Gastrocnemius medialis (tissue), 4 donors: ENCODE measurements around the gene AKTIP. TPM values are rescaled to one million over a fixed set of nuclear protein-coding genes. Genes with fewer than 3 reads are reported as not detected.
"Not testable (repeated sequence)": the region's sequence is repeated elsewhere in the genome, so short reads cannot be mapped to it uniquely, and the experiment has no call there.

Experiments used
- ATAC-seq, 2 donors: fragments of 150-250 bp; one replicate each; pipeline ENCODE4 v1.9.1; 2016
- DNase-seq, 2 donors: peaks; one replicate each; pipeline ENCODE4 v3.0.0-alpha.2; 2019
- H3K27ac ChIP-seq, 4 donors: fragments of 200-600 bp; sonication (generic); 1 replicate in 1 of 4; 2 replicates in 3 of 4; pipeline ENCODE4 v1.5.1; 2016 to 2018; ENCODE audit warnings: mild to moderate bottlenecking in 2 of 4, moderate library complexity in 1 of 4
- H3K27me3 ChIP-seq, 3 donors: fragments of 200-600 bp; sonication (generic) in 2 of 3; 1 replicate in 1 of 3; 2 replicates in 2 of 3; pipeline versions ENCODE4 v1.5.1 to v1.6.0; 2016 to 2019; ENCODE audit warnings: mild to moderate bottlenecking in 1 of 3, moderate library complexity in 1 of 3
- H3K36me3 ChIP-seq, 2 donors: fragments of 200-600 bp; sonication (generic) in 1 of 2; one replicate each; pipeline ENCODE4 v1.5.1; 2017 to 2018
- H3K4me1 ChIP-seq, 2 donors: fragments of 200-600 bp; sonication (generic) in 1 of 2; one replicate each; pipeline ENCODE4 v1.5.1; 2016 to 2017; ENCODE audit warnings: mild to moderate bottlenecking in 2 of 2
- H3K4me3 ChIP-seq, 4 donors: fragments of 200-600 bp; sonication (generic) in 3 of 4; 1 replicate in 1 of 4; 2 replicates in 3 of 4; pipeline ENCODE4 v1.5.1; 2016 to 2019; ENCODE audit warnings: mild to moderate bottlenecking in 2 of 4
- H3K9me3 ChIP-seq, 3 donors: fragments of 200-600 bp; sonication (generic) in 2 of 3; 1 replicate in 1 of 3; 2 replicates in 2 of 3; pipeline ENCODE4 v1.5.1; 2016 to 2019
- POLR2A ChIP-seq, 2 donors: fragments of 450-650 bp; IDR thresholded peaks; one replicate each; pipeline ENCODE4 v1.6.1; 2017; ENCODE audit warnings: antibody characterized with exemption in 2 of 2, mild to moderate bottlenecking in 2 of 2, moderate library complexity in 2 of 2
- in situ Hi-C, 4 donors: fragments of 200-750 bp; cut with MboI; loops; one replicate each; pipeline versions ENCODE4 v1.15.0 to v1.8.0; 2017; ENCODE audit warnings: low sequenced_read_pairs in 4 of 4
- intact Hi-C: fragments of 100-400 bp; cut with DNase I; formaldehyde crosslinking; loops from one replicate; pipeline ENCODE4 v1.15.1; 2023; ENCODE audit warnings: low total_unique reads
- total RNA-seq, 4 donors: library from RNA; depleted of rRNA; stranded (reverse); fragments of >200 nt; gene quantifications; one replicate each; pipeline versions ENCODE4 v1.1.0 to v1.2.3, GENCODE V29; 2016
- TF ChIP-seq, protein P1 (sequence below), 5 experiments: fragments of 450-650 bp in 3 of 5; fragments of 200-600 bp in 2 of 5; sonication (generic) in 2 of 5; IDR thresholded peaks in 4 of 5; conservative IDR thresholded peaks in 1 of 5; 1 replicate in 4 of 5; 2 replicates in 1 of 5; pipeline ENCODE4 v1.5.1; 2016 to 2019; ENCODE audit warnings: antibody characterized with exemption in 5 of 5, mild to moderate bottlenecking in 3 of 5, moderate library complexity in 3 of 5

Gene AKTIP
- total RNA-seq, 4 donors from 2014 or later: 86.2 to 102 (median 94.1) TPM

DNA sequence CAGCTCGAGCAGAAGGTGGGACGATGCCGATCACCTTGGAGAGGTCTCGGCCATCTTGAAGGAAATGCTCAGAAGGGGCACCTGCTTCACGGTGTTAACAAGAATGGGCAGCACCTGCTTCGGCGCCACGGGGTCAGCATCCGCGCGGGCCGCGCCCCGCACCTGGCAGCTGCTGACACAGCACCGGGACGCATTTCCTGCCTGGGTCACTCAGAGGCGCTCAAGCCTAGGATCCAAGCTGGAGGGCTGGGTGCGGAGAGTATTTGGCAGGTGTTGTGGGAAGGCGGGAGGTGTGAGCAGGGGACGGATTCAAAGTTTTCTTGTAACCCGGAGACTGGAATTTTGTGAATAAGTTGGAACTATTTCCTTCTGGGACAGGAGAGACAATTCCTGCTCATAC is 39.3 kb upstream of the AKTIP start:
- intact Hi-C loops: no loop called here
- Histone ChIP-seq H3K9me3 (no peaks in the 10 kb centered on the region), H3K4me1 (no peaks in the 10 kb centered on the region), H3K27me3 (peaks cover 0 to 8% (median 0%) of the 10 kb centered on the region in 3 donors), H3K27ac (no peak overlapping the region), H3K36me3 (no peaks in the 10 kb centered on the region), H3K4me3 (no peak overlapping the region)
- DNase-seq (no peak), ATAC-seq (no peak)
- TF ChIP-seq, protein P1, sequence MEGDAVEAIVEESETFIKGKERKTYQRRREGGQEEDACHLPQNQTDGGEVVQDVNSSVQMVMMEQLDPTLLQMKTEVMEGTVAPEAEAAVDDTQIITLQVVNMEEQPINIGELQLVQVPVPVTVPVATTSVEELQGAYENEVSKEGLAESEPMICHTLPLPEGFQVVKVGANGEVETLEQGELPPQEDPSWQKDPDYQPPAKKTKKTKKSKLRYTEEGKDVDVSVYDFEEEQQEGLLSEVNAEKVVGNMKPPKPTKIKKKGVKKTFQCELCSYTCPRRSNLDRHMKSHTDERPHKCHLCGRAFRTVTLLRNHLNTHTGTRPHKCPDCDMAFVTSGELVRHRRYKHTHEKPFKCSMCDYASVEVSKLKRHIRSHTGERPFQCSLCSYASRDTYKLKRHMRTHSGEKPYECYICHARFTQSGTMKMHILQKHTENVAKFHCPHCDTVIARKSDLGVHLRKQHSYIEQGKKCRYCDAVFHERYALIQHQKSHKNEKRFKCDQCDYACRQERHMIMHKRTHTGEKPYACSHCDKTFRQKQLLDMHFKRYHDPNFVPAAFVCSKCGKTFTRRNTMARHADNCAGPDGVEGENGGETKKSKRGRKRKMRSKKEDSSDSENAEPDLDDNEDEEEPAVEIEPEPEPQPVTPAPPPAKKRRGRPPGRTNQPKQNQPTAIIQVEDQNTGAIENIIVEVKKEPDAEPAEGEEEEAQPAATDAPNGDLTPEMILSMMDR (IDR thresholded peaks at IDR 0.05 in 4 of 5, conservative IDR thresholded peaks at IDR 0.05 in 1 of 5): no peak
- no peak for TF ChIP-seq POLR2A (IDR thresholded peaks at IDR 0.05)
- in situ Hi-C loops: no loop called here

DNA sequence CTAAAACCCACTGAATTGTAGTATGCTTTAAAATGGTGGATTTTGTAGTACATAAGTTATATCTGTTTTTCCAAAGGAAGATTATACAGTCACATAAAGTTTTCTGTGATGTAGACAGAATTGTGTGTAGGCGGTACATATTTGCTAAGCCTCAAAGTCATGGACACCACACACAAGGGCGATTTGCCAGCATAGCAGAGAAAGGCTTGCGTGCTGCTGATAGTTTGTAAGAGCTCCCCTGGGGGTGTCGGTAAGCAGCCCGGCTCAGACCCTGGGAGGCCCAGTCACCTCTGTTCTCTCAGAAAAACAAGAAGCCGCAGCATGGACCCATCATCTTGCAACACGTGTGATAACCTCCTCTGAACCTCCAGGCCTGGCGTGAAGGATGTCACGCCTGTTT is 38.3 kb upstream of the AKTIP start:
- no peaks in the 10 kb centered on the region for H3K9me3 ChIP-seq
- peaks cover 0 to 8% (median 0%) of the 10 kb centered on the region in 3 donors for H3K27me3 ChIP-seq
- H3K36me3 ChIP-seq: no peaks in the 10 kb centered on the region
- H3K27ac ChIP-seq: no peak overlapping the region
- intact Hi-C loops (no loop called here), in situ Hi-C loops (no loop called here)
- no peak for ATAC-seq
- H3K4me1 ChIP-seq: no peaks in the 10 kb centered on the region
- TF ChIP-seq, protein P1 (IDR thresholded peaks at IDR 0.05 in 4 of 5, conservative IDR thresholded peaks at IDR 0.05 in 1 of 5): no peak
- TF ChIP-seq POLR2A (IDR thresholded peaks at IDR 0.05): no peak
- no peak for DNase-seq
- H3K4me3 ChIP-seq: no peak overlapping the region

DNA sequence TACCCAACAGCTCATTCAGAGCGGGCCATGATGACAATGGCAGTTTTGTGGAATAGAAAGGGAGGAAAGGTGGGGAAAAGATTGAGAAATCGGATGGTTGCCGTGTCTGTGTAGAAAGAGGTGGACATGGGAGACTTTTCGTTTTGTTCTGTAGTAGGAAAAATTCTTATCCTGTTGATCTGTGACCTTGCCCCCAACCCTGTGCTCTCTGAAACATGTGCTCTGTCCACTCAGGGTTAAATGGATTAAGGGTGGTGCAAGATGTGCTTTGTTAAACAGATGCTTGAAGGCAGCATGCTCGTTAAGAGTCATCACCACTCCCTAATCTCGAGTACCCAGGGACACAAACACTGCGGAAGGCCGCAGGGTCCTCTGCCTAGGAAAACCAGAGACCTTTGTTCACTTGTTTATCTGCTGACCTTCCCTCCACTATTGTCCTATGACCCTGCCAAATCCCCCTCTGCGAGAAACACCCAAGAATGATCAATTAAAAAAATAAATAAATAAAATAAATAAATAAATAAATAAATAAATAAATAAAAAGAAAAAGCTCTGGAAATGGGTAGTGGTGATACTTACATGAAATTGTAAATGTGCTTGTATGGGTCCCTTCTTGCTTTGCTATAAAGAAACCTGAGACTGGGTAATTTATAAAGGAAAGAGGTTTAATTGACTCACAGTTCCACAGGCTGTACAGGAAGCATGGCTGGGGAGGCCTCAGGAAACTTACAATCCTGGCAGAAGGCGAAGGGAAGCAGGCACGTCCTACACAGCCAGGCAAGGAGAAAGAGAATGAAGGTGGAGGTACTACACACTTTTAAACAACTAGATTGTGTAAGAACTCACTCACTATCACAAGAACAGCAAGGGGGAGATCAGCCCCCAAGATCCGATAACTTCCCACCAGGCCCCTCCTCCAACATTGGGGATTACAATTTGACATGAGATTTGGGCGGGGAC is 37.0 kb upstream of the AKTIP start:
- H3K27ac ChIP-seq, DNase-seq, intact Hi-C loops: not testable (repeated sequence)

DNA sequence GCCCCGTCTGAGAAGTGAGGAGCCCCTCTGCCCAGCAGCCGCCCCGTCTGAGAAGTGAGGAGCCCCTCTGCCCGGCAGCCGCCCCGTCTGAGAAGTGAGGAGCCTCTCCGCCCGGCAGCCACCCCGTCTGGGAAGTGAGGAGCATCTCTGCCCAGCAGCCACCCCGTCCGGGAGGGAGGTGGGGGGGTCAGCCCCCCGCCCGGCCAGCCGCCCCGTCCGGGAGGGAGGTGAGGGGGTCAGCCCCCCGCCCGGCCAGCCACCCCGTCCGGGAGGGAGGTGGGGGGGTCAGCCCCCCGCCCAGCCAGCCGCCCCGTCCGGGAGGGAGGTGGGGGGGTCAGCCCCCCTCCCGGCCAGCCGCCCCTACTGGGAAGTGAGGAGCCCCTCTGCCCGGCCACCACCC is 36.3 kb upstream of the AKTIP start:
- DNase-seq, H3K27me3 ChIP-seq, H3K4me3 ChIP-seq, H3K27ac ChIP-seq, ATAC-seq, H3K36me3 ChIP-seq, H3K4me1 ChIP-seq, in situ Hi-C loops, intact Hi-C loops, H3K9me3 ChIP-seq: not testable (repeated sequence)

More for the DNA sequence above, 37.0 kb upstream of the AKTIP start:
- H3K27me3 ChIP-seq, H3K9me3 ChIP-seq, H3K4me3 ChIP-seq, in situ Hi-C loops, H3K36me3 ChIP-seq, H3K4me1 ChIP-seq, ATAC-seq: not testable (repeated sequence)

DNA sequence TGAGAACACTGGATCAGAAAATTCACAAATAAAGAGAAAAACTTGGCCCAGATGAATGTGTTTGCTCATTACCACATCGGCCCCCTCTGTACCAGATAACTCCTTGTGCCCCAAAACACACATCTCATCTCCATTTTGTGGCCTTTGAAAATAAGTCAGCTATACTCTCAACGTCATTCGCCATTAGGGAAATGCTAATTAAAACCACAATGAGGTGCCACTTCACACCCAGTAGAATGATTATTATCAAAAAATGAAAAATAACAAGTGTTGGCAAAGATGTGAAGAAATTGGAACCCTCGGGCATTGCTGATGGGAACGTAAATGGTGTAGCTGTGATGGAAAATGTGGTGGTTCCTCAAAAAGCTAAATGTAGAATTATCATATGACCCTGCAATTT is 34.6 kb upstream of the AKTIP start:
- intact Hi-C loops (no loop called here), in situ Hi-C loops (no loop called here)
- H3K4me3 ChIP-seq: no peak overlapping the region
- TF ChIP-seq POLR2A (IDR thresholded peaks at IDR 0.05): no peak
- TF ChIP-seq, protein P1 (IDR thresholded peaks at IDR 0.05 in 4 of 5, conservative IDR thresholded peaks at IDR 0.05 in 1 of 5): no peak
- DNase-seq (no peak), ATAC-seq (no peak)
- no peak overlapping the region for H3K27ac ChIP-seq
- H3K4me1 ChIP-seq: no peaks in the 10 kb centered on the region
- H3K27me3 ChIP-seq: peaks cover 0 to 8% (median 0%) of the 10 kb centered on the region in 3 donors
- H3K9me3 ChIP-seq: no peaks in the 10 kb centered on the region
- H3K36me3 ChIP-seq: no peaks in the 10 kb centered on the region
